ENCODE results near the gene DOCK2. TPM values are rescaled to one million over a fixed set of nuclear protein-coding genes. Genes with fewer than 3 reads are reported as not detected.

The DOCK2 gene
- total and polyA plus RNA-seq, 9 of the 15 experiments (the other 6 are each of a cell fraction or from before 2014, with no cell fraction given) = 4.5 to 42.6 (median 20.5) TPM

DNA sequence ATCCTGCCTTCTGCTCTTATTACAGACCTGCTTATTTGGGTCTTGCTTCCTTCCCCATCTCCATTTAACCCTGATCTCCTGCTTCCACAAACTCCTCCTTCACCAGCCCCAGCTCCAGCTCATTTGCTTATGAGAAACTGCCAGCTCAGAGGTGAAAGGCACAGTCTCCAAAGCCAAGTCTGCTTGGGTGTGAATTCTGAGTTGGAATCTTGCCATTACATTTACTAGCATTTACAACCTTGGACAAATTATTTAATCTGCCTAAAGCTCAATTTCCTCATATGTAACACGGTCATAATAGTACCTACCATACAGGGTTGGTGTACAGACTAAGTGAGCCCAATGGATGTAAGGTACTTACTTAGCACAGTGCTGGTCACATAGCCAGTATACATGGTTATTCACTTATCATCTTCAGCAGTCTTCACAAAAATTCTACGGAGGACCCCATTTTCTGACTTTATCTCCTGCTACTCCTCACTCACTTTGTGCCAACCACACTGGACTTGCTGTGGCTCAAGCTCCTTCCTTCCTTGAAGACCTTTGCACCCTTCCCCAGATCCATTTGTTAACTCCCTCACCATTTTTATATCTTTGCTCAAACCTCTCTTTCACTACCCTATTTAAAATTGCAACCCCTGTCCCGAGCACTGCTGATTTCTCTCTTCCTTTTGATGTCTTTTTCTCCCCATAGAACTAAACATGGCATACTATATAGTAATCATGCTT, 86.2 kb downstream of the DOCK2 start:
- Histone ChIP-seq H3K79me2 (ENCODE audit: control insufficient read depth, insufficient read depth, low read length) (no peaks in the 10 kb centered on the region), H3K4me1 (replicated peaks in 1 of 2; ENCODE audit: control insufficient read depth in 2 of 2, insufficient read depth in 2 of 2, low read length in 2 of 2) (no peaks in the 10 kb centered on the region), H2AFZ (ENCODE audit: low read depth, low read length) (no peak overlapping the region), H3K4me2 (ENCODE audit: insufficient read depth, low read length) (no peak overlapping the region), H3K9ac (ENCODE audit: insufficient read depth in 1 of 2, low read depth in 2 of 2, low read length in 2 of 2) (no peak overlapping the region), H3K9me1 (ENCODE audit: control insufficient read depth, insufficient read depth, low read length) (no peaks in the 10 kb centered on the region), H3K27me3 (ENCODE audit: control insufficient read depth in 2 of 2, insufficient read depth in 2 of 2, low read length in 2 of 2) (no peaks in the 10 kb centered on the region), H3K4me3 (no peak overlapping the region), H3K9me3 (replicated peaks; ENCODE audit: control insufficient read depth, insufficient read depth, low read depth, low read length) (no peaks in the 10 kb centered on the region), H3K27ac (ENCODE audit: extremely low read depth, low read depth, low read length) (no peak overlapping the region), H3K36me3 (ENCODE audit: control insufficient read depth, insufficient read depth, low read length) (0 out of 3 replicates have a peak, but pooled peaks cover 4% of the 10 kb centered on the region), H4K20me1 (replicated peaks; ENCODE audit: control insufficient read depth, insufficient read depth, low read length) (no peaks in the 10 kb centered on the region)
- ChIA-PET POLR2A (no interaction called here), CTCF (ENCODE audit: low intra/inter-chr PET ratio) (no interaction called here)
- 12% methylated on average over 3 of the region's 3 CpGs for WGBS (ENCODE audit: insufficient coverage, low coverage, missing lambda C conversion rate)
- intact Hi-C loops (cut with micrococcal nuclease) = no loop called here
- FAIRE-seq = no peak
- ATAC-seq = no peak
- in situ Hi-C loops (cut with MboI) = no loop called here
- DNase-seq (ENCODE audit: extremely low read depth in 1 of 4, low spot score in 3 of 4) = no peak
- BruUV-seq (replicated peaks) = no TSS peak
- TF ChIP-seq ZNF57 (CRISPR knock-in tag; IDR thresholded peaks at IDR 0.05) (no peak), ZZZ3 (IDR thresholded peaks at IDR 0.05) (no peak), RFX7 (CRISPR knock-in tag; IDR thresholded peaks at IDR 0.05) (no peak), ZBTB17 (CRISPR knock-in tag; IDR thresholded peaks at IDR 0.05) (no peak), STAT6 (CRISPR knock-in tag; IDR thresholded peaks at IDR 0.05) (no peak), NONO (IDR thresholded peaks at IDR 0.05; ENCODE audit: low read depth in 2 of 2, low read length in 1 of 2) (no peak), MLLT1 (IDR thresholded peaks at IDR 0.05) (no peak), NUFIP1 (IDR thresholded peaks at IDR 0.05; ENCODE audit: partially characterized antibody) (no peak)

Measured in K562 (cell line).